GM19463 (cell line): ENCODE data around the gene LRP1B.
"Not testable (repeated sequence)": the region's sequence is repeated elsewhere in the genome, so short reads cannot be mapped to it uniquely, and the experiment has no call there.

Source experiments
- ATAC-seq: cut with Tn5 transposase; IDR thresholded peaks from one replicate; pipeline ENCODE4 v1.9.1; 2021; ENCODE audit warnings: mild to moderate bottlenecking, moderate library complexity; ENCODE audit not compliant: unreplicated experiment

Gene LRP1B

GRCh38 chr2:140344266-140344665, 1786.5 kb downstream of the LRP1B start:
- ATAC-seq: not testable (repeated sequence)

- ATAC-seq: no peak
Measured at GRCh38 chr2:140338795-140339194, 1792.0 kb downstream of the LRP1B start.

DNA sequence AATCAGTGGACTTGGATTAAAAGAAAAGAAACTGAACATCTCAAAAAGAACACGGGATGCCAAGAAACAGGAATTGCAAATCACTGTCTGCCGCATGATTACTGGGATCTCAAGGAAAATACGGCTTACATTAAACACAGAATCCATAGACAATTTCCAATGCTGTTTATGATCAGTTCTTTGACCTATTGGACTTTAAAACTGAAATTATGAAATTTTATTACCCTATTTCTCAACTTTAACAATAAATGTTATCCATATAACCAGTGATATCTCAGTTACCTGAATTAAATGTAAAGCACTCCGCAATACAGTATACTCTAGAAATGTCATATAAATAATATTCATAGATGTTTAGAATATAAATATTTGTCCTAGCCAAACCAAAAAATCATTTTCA, 1793.8 kb downstream of the LRP1B start:
- ATAC-seq: no peak

DNA sequence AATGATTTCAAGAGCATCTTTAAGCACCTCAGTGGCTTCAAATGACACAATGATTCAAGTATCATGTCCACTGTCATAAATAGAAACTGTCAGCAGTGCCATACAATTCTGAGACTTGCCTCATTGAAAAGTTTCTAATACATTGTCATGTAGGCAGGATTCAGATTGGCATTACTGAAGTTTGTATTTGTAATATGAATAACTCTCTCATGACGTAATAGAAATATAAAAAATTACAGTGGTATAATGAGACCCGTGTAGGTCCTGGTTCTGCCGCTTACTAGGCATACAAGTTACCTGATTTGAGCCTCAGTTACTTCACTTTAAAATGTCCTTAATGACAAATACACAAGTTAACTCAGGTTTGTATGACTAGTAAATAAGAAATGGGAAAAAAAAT, 1814.5 kb downstream of the LRP1B start:
- no peak for ATAC-seq

DNA sequence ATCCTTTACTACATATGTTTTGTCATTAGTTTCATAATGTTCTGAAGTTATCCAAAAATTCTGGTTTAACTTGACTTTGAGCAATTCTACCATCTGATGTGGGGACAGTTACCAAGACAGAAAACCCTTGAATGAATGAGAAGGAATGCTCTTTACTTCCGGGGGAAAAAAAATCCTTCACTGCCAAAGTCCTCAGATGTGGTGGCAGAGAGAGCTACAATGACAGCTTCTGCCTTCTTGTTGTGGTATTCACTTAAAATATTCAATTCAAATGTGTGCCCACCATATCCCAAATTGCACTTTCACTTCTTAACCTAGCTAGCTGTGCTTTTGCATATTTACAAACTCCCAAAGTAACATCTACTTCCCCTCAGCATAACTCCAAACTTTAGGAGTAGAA, 1818.9 kb downstream of the LRP1B start:
- no peak for ATAC-seq

DNA sequence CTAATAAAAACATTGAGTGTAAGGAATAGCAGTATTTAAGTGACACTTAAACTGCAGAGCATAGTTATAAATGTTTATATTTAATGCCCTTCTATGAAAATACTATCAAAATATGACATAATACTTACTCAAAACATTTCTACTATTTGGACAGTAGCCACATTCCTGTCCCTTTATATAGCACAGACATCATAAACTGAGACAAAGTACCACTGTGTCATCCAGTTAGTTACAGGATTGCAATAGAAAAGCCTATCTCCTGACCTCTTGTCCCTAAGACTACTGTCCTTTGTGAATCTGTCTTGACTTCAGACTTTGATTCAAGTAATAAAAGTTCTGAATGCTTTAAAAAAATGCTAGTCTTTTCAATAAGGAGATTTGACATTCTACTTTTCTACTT, 1822.1 kb downstream of the LRP1B start:
- no peak for ATAC-seq

- no peak for ATAC-seq
Measured at GRCh38 chr2:140307532-140307931, 1823.3 kb downstream of the LRP1B start.

DNA sequence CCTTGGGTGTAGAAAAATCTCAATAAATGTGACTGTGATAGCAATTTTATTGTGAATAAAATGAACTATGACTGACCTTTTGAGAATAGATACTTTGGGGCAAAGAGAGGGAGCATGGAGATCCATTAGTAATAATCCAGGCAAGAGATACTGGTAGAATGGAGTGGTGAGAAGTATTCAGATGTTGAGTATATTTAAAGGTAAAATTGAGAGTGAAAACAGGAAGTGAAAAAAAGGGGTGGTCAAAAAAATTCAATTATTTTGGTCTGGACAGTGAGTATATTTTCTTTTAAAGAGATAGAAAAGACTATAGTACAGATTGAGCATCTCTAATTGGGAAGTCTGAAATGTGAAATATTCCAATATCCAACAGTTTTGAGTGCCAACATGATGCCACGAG, 1835.0 kb downstream of the LRP1B start:
- no peak for ATAC-seq

- no peak for ATAC-seq
Measured at GRCh38 chr2:140288726-140289125, 1842.1 kb downstream of the LRP1B start.

GRCh38 chr2:140288213-140288612, 1842.6 kb downstream of the LRP1B start:
- ATAC-seq: no peak

- ATAC-seq: no peak
Measured at GRCh38 chr2:140286377-140286776, 1844.4 kb downstream of the LRP1B start.

DNA sequence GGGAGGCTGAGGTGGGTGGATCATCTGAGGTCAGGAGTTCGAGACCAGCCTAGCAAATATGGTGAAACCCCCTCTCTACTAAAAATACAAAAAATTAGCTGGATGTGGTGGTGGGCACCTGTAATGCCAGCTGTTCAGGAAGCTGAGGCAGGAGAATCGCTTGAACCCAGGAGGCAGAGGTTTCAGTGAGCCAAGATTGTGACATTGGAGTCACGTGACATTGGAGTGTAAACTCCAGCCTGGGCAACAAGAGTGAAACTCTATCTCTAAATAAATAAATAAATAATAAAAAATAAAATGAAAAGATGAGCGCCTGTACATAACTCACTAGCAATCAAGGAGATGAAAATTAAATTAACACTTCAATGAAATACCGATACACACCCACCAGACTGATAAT, 1853.5 kb downstream of the LRP1B start:
- ATAC-seq: not testable (repeated sequence)

GRCh38 chr2:140276661-140277060, 1854.2 kb downstream of the LRP1B start:
- no peak for ATAC-seq

DNA sequence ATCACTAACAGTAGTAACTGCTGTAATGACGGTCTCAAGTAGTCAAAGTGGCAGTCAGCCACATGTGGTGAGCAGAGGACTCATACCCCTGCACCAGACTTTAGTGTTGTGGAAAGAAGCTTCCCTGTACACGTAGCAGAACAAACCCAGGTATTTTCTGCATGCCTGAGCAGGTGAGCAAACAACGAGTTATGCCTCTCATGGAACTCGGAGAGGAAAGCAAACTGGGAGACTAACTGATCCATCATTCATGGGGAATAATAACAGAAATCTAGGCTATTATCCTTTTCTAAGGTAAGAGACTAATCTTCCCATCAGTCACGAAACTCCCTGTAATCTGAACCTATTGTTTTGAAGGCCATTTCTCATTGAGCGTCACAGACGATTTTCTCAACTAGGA, 1855.4 kb downstream of the LRP1B start:
- ATAC-seq: no peak

DNA sequence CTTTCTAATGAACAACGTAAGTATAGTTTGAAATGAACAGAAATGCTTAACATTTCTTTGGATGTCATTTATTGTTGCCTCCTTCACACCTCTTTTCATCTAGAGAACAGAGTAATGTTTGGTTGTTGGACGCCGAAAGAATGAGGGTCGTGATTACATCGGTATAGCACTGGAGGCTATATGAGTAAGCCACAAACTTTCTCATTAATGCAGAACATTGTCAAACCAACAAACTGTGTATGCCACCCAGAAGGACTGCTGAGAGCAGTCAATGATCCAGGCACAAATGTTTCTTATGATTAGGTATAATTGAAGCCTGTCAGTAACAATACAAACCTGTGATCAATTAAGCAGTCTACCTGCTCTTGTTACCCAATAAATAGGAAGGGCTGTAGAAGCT, 1855.9 kb downstream of the LRP1B start:
- ATAC-seq: no peak

GRCh38 chr2:140273958-140274357, 1856.9 kb downstream of the LRP1B start:
- no peak for ATAC-seq

DNA sequence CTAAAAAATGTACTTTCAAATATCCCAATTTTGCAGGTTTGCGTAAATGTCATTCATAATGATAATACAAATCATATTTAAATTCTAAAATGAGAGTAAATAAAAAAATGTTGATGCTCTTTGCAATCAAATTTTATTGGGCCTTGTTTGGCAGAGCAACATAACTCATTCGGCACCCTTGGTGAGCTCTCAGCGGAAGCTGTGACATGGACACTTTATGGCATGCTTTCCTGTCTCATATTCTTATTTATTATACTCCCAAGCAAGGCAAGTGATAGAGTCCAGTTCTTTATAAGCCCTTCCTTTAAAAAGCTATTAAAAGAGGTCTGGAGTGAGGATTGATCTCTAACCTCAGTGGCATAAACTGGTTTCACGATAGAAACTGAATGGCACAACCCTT, 1857.4 kb downstream of the LRP1B start:
- ATAC-seq: no peak

GRCh38 chr2:140270224-140270623, 1860.6 kb downstream of the LRP1B start:
- no peak for ATAC-seq

DNA sequence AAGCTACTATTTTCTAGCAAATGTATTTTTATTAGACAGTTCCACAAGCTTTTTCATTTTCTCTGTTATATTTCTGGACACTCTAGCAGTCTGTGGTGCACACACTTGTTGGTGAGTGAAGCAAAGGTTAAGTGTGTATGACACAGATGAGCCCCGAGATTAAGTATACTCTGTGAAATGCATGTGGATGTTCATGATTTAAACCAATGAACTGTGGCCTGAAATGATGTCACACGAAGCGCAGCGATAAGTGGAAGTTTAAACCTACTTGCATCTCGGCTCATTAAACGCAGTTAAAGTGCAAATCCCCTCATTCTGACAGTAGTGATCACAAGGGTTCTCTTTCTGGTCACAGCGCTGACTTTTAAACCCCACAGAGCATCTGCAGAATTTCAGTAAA, 1861.8 kb downstream of the LRP1B start:
- ATAC-seq: no peak

DNA sequence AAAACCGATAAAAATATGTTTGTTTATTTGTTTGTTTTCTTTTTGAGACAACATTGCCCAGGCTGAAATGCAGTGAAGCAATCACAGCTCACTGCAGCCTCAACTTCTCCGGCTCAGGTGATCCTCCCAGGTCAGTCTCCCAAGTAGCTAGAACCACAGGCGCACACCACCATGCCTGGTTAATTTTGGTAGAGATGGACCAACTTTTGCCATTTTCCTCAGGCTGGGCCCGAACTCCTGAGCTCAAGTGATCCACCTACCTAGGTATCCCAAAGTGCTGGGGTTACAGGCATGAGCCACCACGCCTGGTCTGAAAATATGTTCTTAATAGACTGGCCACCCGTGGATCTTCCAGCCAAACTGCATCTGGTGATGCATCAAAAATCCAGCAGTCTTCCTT, 1867.9 kb downstream of the LRP1B start:
- ATAC-seq: no peak

- ATAC-seq: no peak
Measured at GRCh38 chr2:140257692-140258300, 1873.0 kb downstream of the LRP1B start.

DNA sequence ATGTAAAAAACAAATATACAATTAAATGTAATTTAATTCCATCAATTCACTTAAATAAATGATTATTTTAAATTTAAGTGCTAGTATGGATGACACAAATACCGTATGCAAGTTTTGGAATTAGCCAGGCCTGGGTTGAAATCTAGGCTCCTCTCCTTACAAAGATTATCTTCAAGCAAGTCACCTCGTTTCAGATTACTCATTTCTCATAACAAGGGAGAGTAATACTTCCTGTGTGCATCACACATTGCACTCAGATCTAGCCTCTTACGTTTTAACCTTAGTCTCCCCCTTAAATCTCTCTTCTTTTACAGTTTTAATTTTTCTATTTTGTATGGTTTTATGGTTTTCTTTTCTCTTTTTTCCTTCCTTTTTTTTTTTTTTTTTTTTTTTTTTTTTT, 1874.7 kb downstream of the LRP1B start:
- no peak for ATAC-seq

DNA sequence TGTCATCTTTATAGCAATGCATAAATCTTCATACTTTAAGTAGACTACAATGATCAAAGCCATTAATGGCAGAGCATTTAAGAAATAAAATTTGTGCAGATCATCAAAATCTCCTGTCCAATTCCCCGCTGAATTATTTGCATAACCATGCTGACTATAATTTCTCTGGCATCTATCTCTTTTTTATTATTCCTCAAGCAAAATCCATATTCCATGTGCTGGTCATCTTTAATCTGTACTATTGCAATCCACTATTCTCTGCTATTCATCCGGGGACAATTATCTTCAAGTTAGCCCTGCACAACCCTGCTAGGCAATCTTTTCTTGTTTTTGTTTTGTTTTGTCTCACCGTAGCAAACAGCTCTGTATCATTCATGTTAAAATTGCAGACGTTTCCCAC, 1881.0 kb downstream of the LRP1B start:
- ATAC-seq: no peak
